Uterus (tissue), 4 donors: ENCODE results near the gene ASB11. TPM values are rescaled to one million over a fixed set of nuclear protein-coding genes. Genes with fewer than 3 reads are reported as not detected.
A peak's percentile ranks its signal among the peaks of the same experiment; 100 is the strongest.
"Not testable (repeated sequence)": the region's sequence is repeated elsewhere in the genome, so short reads cannot be mapped to it uniquely, and the experiment has no call there.

ENCODE experiments used
- DNase-seq, 2 donors: peaks; one replicate each; pipeline ENCODE4 v3.0.0-alpha.2; 2019 to 2020
- H3K27ac ChIP-seq, 2 donors: fragments of 200-600 bp; sonication (generic); 1 replicate in 1 of 2; 2 replicates in 1 of 2; pipeline ENCODE4 v1.5.1; 2016 to 2018
- H3K27me3 ChIP-seq, 2 donors: fragments of 200-600 bp; sonication (generic); one replicate each; pipeline ENCODE4 v1.5.1; 2018 to 2019; ENCODE audit warnings: control low read depth in 1 of 2
- H3K36me3 ChIP-seq, 2 donors: fragments of 200-600 bp; sonication (generic); one replicate each; pipeline ENCODE4 v1.5.1; 2019; ENCODE audit warnings: control low read depth in 1 of 2
- H3K4me1 ChIP-seq, 2 donors: fragments of 200-600 bp; sonication (generic); one replicate each; pipeline ENCODE4 v1.5.1; 2018 to 2019; ENCODE audit warnings: control low read depth in 1 of 2
- H3K4me3 ChIP-seq, 2 donors: fragments of 200-600 bp; sonication (generic); 1 replicate in 1 of 2; 2 replicates in 1 of 2; pipeline ENCODE4 v1.5.1; 2018 to 2019; ENCODE audit warnings: mild to moderate bottlenecking in 1 of 2
- H3K9me3 ChIP-seq, 2 donors: fragments of 200-600 bp; sonication (generic); one replicate each; pipeline ENCODE4 v1.5.1; 2019; ENCODE audit warnings: control low read depth in 1 of 2
- POLR2A ChIP-seq, 2 donors: fragments of 450-650 bp; IDR thresholded peaks; one replicate each; pipeline ENCODE4 v1.6.1; 2016; ENCODE audit warnings: antibody characterized with exemption in 2 of 2, mild to moderate bottlenecking in 1 of 2, moderate library complexity in 1 of 2
- intact Hi-C: fragments of 100-400 bp; cut with DNase I; formaldehyde crosslinking; loops from one replicate; pipeline ENCODE4 v1.15.1; 2023; ENCODE audit warnings: low total_unique reads
- total RNA-seq, 4 donors: library from RNA; depleted of rRNA in 3 of 4; stranded (reverse); fragments of >200 nt in 3 of 4; gene quantifications; one replicate each; pipeline versions ENCODE4 v1.1.0 to v1.2.4, GENCODE V29; 2014 to 2023
- TF ChIP-seq, protein P1 (sequence below), 4 experiments: fragments of 200-600 bp in 2 of 4; fragments of 450-650 bp in 2 of 4; sonication (generic) in 2 of 4; IDR thresholded peaks; one replicate each; pipeline ENCODE4 v1.5.1; 2016 to 2019; ENCODE audit warnings: antibody characterized with exemption in 4 of 4, mild to moderate bottlenecking in 2 of 4, moderate library complexity in 1 of 4
- donor health status: DM: yes; HTN: yes; CAD: no.

Gene ASB11
- total RNA-seq, 4 donors from 2014 or later, result 0.30 to 0.88 TPM; not detected in 2

DNA sequence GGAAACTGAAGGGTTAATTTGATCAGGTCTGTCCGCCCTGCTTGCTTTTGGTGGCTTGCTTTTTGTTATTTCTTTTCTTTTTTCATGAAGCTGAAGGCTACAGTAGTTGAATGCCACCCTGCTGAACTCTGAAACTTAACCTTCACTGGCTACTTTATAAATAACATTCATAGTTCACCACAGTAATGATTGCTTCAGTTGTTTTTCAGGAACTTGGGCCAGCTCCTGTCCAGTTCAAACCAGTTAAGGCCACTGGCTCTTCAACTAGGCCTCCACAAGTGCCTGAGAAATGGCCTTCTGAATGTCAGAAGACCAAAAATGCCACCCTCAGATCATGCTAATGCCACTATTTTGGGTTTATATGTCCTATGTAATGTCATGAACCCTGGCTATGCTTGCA, 37.8 kb downstream of the ASB11 start:
- Histone ChIP-seq H3K4me3 (no peak overlapping the region), H3K27ac (no peak overlapping the region), H3K4me1 (no peaks in the 10 kb centered on the region), H3K27me3 (no peaks in the 10 kb centered on the region), H3K9me3 (no peaks in the 10 kb centered on the region), H3K36me3 (no peaks in the 10 kb centered on the region)
- intact Hi-C loops, result no loop called here
- no peak for TF ChIP-seq POLR2A (IDR thresholded peaks at IDR 0.05)
- TF ChIP-seq, protein P1, sequence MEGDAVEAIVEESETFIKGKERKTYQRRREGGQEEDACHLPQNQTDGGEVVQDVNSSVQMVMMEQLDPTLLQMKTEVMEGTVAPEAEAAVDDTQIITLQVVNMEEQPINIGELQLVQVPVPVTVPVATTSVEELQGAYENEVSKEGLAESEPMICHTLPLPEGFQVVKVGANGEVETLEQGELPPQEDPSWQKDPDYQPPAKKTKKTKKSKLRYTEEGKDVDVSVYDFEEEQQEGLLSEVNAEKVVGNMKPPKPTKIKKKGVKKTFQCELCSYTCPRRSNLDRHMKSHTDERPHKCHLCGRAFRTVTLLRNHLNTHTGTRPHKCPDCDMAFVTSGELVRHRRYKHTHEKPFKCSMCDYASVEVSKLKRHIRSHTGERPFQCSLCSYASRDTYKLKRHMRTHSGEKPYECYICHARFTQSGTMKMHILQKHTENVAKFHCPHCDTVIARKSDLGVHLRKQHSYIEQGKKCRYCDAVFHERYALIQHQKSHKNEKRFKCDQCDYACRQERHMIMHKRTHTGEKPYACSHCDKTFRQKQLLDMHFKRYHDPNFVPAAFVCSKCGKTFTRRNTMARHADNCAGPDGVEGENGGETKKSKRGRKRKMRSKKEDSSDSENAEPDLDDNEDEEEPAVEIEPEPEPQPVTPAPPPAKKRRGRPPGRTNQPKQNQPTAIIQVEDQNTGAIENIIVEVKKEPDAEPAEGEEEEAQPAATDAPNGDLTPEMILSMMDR (IDR thresholded peaks at IDR 0.05), result no peak
- no peak for DNase-seq

DNA sequence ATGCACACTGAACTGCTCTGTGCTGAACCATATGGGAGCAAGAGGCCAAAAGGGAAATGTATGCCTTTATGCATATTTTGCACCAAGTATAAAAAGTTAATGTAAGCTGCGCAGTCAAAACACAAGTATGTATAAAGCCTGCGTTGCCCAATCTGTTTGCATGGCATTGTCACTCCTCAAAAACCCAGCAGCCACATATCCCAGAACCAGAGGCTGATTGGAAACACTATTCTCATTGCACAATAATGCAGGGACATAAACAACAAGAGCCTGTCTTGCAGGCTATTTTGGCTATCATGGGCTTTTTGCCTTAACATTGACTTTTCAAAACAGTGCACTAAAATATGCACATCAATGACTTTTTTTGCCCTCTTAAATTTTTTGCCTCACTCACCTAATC, 40.5 kb downstream of the ASB11 start:
- Histone ChIP-seq H3K27me3 (no peaks in the 10 kb centered on the region), H3K4me3 (no peak overlapping the region), H3K9me3 (no peaks in the 10 kb centered on the region), H3K27ac (no peak overlapping the region), H3K4me1 (no peaks in the 10 kb centered on the region), H3K36me3 (no peaks in the 10 kb centered on the region)
- DNase-seq, result no peak
- intact Hi-C loops, result no loop called here
- no peak for TF ChIP-seq POLR2A (IDR thresholded peaks at IDR 0.05)
- TF ChIP-seq, protein P1 (IDR thresholded peaks at IDR 0.05), result no peak

DNA sequence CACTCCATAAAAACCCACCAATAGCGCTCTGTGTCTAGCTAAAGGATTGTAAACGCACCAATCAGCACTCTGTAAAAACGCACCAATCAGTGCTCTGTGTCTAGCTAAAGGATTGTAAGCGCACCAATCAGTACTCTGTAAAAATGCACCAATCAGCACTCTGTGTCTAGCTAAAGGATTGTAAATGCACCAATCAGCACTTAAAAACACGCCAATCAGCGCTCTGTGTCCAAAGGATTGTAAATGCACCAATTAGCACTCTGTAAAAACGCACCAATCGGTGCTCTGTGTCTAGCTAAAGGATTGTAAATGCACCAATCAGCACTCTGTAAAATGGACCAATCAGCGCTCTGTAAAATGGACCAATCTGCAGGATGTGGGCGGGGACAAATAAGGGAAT, 42.2 kb downstream of the ASB11 start:
- DNase-seq, H3K4me1 ChIP-seq, H3K9me3 ChIP-seq, intact Hi-C loops, H3K27ac ChIP-seq, H3K36me3 ChIP-seq, H3K27me3 ChIP-seq, H3K4me3 ChIP-seq: not testable (repeated sequence)

DNA sequence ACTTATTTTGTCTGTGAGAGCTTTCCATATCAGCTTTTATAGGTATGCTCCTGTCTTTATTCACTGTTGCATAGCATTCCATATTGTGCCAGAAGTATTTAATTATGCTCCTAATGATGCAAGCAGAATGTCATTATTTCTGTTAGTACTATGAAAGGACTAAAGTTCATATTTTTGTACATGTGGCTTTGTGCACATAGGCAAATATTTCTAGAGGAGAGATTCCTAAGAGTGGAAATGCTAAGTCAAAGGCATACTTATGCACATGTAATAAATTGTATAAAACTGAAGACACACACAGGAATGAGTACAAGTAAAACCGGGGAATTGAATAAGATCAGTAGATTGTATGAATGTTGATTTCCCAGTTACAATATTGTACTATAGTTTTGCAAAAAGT, 43.7 kb downstream of the ASB11 start:
- intact Hi-C loops, result no loop called here
- no peaks in the 10 kb centered on the region for H3K9me3 ChIP-seq
- H3K4me3 ChIP-seq, result no peak overlapping the region
- no peak for TF ChIP-seq POLR2A (IDR thresholded peaks at IDR 0.05)
- TF ChIP-seq, protein P1 (IDR thresholded peaks at IDR 0.05), result no peak
- no peaks in the 10 kb centered on the region for H3K4me1 ChIP-seq
- H3K27ac ChIP-seq, result no peak overlapping the region
- no peak for DNase-seq
- no peaks in the 10 kb centered on the region for H3K27me3 ChIP-seq
- no peaks in the 10 kb centered on the region for H3K36me3 ChIP-seq

DNA sequence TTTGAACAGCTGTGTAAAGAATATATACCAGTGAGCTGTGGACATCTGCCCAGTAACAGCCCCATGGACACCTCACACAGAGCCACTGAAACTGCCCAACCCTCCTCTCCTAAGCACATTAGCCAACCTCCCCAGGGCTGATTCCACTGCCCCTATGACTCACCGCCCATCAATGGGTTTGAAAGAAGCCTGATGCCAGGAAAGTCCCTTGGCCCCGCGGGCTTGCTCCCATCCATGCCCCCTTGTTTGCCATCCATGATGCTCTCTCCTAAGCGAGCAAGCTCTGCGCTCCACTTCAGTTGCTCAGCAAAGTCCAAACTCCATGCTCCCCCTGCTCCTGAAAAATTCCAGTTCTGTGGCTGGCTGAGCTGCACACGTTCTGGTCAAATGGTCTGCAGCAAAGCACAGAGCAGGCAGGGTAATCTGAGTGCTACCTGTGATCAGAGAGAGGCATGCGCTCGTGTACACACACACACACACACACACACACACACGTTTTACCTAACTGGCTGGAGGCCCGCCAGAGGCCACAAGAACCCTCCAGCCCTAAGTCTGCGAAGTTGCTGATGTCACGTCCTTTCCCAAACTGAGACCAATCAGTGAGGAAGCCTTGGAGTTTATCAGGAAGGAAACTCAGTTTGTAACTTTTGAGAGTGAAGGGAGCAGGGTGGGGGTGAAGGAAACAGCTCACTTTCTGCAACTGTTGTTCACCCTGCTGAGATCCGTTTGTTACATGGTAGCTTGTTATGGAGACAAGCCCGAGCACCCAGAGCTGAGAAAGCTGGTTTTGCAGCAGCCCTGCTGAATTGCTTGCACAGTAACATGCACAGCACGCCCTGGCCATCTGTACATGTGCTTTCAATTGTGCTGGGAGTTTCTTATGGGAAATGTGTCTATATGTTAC, 45.6 kb downstream of the ASB11 start, which contains the start of gene ASB9:
TSS of gene ASB9 (minus strand) at position 466 of the 904 bp plus-strand sequence. CDS start at position 257, 209 bp downstream.
- H3K4me3 ChIP-seq, result no peak within 1 kb of the TSS
- peak in 1 of 2 donors; percentile 26 for DNase-seq
- no peak within 1 kb of the TSS for H3K27ac ChIP-seq
- TF ChIP-seq, protein P1 (IDR thresholded peaks at IDR 0.05), result no peak
- TF ChIP-seq POLR2A (IDR thresholded peaks at IDR 0.05), result no peak
- intact Hi-C loops, result no loop called here
- H3K27me3 ChIP-seq, result no peaks in the 10 kb centered on the region
- H3K9me3 ChIP-seq, result no peaks in the 10 kb centered on the region
- no peaks in the 10 kb centered on the region for H3K4me1 ChIP-seq
- no peaks in the 10 kb centered on the region for H3K36me3 ChIP-seq
